HG03354 (cell line): ENCODE results near the gene TRPM3.
A peak's percentile ranks its signal among the peaks of the same experiment; 100 is the strongest.
"Not testable (repeated sequence)": the region's sequence is repeated elsewhere in the genome, so short reads cannot be mapped to it uniquely, and the experiment has no call there.

Experiments used
- ATAC-seq: cut with Tn5 transposase; IDR thresholded peaks from one replicate; pipeline ENCODE4 v1.9.1; 2021; ENCODE audit warnings: mild to moderate bottlenecking; ENCODE audit not compliant: unreplicated experiment, poor library complexity, severe bottlenecking

TRPM3 gene

DNA sequence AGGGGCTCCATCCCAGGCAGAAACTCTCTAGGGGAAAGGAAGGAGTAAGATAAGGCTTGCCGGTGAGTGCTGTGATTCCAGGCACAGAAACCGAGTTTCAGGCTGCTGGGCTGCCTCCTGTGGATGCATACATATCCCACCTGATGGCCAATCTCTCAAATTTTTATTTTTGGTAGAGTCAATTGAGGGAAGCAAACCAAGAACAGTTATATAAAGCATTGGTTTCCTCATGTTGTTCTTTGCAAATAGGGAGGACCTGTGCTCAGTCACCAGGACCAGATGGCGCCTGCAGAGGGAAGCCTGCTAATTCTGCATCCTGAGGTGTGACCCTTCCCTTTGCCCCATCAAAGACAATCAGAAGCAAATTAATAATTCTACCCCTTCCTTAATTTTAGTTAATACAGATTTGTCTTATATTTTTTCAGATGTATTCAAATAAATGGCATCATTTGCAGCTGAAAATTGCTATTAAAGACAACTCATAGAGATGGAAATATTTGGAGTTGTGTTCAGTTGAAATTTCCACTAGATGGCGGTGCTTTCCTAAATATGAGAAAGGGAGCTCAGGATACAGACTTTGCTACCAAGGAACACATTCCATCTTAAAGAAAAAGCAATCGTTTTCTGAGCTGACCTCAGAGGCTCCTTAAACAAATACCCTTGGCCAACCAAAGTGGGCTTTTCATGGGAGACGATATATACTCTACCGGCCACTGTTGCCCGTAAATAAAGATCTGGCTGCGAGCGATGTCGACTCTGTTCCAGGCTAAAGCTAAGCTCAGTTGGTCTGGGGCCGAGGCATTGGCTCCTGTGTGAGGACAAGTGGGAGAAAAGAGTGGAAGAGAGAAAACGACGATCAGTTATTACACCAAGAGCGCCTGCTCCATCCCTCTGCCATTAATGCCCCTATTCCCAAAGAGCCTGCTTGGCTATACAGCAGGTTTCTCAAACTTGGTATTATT, 481.3 kb downstream of the TRPM3 start:
- no peak for ATAC-seq

DNA sequence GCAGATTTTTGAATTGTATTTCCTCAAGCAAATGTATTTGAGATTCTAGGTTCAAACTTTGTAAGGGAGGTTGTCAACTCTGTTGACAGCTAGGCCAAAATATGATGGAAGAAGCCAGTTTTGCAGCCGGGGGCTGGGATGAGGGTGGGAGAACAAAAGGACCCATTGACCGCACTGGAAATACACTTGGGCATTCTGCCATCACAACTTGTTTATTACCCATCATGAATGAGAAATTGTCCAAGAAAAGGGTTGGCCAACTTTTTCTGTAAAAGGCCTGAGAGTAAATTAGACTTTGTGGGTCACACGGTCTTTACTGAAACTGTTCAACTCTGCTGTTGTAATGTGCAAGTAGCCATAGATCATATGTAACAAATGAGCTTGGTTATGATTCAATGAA, 485.6 kb downstream of the TRPM3 start:
- no peak for ATAC-seq

DNA sequence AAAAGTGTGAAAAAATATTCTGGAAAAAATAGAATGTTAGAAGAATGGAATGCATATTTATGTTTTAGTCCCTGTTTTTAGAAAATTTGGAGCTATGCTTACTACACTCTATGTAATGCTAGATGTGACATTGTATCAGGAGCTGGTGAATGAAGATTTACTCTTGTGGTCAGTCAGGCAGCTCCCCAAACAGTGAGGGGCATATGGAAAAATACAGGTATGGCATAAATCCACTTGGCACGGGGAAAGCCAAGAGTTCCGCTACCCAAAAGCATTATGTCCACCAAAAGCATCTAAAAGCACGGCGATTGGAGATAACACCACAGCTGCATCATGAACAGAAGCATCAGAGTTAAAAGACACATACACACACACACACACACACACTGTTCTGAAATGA, 486.7 kb downstream of the TRPM3 start:
- no peak for ATAC-seq

DNA sequence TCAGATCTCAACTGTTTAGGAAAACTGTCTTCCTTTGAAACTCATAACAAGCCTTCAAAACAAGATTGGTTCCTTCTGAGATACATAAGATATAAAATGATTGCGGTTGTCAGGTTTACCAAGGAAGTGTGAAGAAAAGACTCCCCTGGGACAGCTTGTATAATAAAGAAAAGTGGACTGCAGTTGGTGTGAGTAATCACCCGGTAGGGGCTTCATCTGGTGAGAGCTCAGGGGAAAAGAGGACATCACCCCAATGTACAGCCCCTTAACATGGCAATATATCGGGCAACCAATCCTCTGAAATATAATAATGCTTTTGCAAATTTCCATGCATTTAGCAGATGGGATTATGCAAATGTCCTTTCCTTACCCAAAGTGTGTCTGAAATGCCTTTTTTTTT, 490.4 kb downstream of the TRPM3 start:
- ATAC-seq: no peak

DNA sequence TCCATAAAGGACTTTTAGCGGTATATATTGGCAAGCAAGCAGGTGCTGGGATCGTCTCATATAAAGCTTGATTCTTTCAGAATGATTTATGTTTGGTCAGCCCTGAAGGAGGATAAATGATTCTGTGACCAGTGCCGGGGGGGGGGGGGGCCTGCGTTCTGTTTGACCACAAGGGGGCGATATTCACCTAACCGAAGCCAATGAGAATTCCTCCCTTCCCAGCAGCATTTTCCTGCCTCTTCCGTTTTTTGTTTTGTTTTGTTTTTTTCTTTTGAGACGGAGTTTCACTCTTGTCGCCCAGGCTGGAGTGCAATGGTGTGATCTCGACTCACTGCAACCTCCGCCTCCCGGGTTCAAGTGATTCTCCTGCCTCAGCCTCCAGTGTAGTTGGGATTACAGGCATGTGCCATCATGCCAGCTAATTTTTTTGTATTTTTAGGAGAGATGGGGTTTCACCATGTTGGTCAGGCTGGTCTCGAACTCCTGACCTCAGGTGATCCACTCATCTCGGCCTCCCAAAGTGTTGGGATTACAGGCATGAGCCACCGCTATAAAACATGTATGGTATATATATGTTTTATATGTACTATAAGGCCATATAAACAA, 492.2 kb downstream of the TRPM3 start:
- not testable (repeated sequence) for ATAC-seq

DNA sequence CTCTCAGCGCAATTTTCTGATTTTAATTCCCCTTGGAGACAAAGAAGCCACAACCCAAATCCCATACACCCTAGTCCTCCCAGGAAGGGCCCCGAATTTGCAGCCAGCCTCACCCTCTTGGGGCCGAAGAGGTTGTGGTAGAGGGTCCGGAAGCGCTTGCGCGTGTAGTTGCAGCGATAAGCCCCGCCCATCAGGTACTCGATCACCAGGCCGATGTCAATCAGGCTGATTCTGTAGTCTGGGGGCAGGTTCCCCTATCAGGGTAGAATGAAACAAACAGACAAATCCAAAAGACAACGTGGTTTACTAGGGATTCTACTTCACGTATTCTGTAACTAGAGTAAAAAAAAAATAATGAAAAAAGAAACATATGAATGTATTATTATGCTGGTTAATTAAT, 496.3 kb downstream of the TRPM3 start:
- peak; percentile 50 for ATAC-seq

DNA sequence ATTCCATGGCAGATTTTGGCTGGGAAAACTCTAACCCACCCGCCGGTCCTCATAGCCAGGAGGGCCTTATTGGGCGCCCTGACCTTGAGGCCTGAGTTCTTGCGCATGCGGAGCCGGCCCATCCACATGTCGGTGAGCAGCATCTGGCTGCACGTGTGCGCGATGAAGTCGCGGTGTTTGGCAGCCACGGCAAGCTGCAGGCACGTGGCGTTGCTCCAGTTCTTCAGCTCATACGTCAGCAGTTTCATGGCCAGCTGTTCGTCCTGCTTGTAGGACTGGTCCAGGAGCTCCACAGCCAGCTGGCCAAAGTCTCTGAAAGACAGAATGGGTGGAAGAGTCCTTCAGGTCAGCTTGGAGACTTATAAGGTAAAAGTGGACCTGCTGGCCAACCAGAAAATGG, 502.6 kb downstream of the TRPM3 start:
- no peak for ATAC-seq

DNA sequence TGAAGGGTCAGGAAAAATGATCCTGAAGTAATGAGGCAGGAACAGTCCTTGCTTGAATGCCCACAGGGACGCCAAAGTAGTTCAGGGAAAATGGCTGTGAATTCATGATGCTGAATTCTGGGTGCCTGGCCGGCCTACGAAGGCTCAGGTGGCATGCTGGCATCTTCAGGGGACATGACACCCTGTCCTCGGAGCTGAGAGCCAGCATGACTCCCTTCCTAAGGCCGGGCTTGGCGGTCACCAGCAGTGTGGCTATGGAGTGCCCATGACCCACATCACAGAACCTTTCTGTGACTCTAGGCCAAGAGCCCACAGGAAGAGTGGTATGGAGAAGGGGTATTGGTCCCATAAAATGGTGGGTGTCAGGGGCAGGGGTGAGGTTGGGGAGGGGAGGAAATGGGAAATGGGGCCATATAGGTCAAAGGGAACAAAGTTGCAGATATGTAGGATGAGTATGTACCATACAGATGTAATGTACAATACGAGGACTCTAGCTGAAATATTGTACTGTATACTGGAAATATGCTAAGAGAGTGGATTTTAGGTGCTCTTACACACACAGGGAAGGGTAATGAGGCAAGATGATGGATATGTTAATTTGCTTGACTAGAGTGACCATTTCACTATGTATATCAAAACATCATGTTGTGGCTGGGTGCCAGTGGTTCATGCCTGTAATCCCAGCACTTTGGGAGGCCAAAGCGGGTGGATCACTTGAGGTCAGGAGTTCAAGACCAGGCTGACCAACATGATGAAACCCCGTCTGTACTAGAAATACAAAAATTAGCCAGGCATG, 504.2 kb downstream of the TRPM3 start:
- ATAC-seq: no peak

DNA sequence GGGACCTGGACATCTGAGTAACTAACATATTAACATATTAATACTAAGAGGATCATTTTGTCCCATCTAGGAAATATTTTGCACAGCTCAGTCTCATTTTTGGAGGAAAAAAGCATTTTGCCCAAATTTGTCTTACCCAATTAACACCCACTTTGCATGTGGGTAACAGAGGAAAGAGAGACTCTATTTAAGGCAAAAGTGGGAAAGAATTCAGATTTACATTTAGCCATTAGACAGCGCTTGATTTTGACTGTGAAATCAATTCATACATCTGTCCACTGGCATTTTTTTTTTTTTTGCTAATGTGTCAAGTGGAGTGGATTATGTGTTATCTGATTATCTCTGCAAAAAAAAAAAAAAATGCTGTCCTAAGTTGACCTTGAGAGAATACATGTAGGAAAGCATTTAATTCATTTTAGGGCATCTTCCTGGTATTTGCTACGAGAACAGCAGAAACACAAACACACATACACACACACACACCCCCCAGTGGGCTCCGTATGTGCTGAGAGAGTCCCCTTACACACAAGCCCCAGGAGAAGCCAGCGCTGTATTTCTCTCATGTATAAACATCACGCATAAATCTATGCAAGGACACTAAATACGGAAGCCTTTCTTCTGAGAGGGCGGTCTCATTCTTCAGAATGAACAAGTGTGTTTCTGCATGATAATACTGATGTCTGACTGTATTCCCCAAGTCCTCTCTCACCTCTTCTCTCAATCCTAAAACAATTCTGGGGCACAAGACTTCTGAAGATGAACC, 505.0 kb downstream of the TRPM3 start:
- no peak for ATAC-seq

DNA sequence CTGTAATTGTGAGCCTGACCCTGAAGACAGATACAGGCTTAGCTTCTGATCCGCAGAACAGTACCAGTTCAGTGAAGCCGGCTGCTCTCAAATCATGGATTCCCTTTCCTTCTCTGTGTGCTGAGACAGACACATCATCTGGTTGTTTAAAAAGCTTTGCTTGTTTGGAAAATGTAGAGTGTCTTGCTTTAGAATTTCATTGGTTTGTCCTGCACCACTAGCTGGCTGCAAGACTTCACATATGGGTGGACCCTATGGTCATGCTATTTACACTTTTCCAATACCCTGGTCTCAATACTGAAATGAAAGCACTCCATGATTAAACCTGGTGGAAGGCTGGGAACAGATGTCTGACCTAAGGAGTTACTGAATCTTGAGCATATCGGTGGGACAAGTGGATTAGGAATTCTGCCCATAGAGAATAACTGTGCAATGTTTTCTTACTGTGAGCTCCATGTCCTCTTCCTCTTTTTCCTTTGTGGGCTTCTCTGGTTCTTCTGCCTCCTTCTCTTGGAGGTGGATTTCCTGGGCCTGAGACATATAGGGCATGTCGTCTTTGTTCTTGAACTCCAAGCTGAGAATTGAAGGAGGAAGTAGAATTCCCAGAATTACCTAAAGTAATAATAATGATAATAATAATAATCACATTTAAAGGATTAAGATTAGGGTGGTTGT, 505.8 kb downstream of the TRPM3 start:
- ATAC-seq: no peak

DNA sequence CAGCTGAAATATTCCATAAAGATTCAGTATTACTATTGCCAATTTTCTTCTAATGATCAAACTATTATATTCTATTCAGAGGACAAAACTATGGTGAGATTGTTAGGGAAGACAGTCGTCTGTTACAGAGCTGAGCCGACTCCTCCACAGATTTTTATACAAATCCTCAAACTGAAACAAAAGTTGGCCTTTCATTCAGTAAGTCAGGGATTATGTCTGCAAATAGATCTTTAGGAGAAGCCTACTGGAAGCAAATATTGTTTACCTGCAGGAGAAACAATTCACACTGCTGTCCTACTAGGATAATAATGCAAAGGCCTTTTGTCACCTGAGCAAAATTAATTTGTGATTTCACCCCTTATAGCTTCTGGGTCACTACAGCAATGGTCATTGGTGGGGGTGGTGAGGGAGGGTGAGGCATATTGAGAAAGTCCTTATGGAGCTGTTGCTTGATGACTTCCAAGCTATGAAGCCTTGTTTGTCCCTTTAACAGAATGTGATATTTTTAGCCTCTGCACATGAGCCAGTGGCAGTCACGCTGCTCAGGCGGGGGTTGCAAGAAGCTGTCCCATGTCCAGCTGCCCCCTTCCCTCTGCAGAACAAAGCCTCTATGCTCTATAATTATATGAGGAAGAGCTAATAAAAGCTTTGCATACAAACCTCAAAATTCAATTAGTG, 506.5 kb downstream of the TRPM3 start:
- ATAC-seq: no peak

DNA sequence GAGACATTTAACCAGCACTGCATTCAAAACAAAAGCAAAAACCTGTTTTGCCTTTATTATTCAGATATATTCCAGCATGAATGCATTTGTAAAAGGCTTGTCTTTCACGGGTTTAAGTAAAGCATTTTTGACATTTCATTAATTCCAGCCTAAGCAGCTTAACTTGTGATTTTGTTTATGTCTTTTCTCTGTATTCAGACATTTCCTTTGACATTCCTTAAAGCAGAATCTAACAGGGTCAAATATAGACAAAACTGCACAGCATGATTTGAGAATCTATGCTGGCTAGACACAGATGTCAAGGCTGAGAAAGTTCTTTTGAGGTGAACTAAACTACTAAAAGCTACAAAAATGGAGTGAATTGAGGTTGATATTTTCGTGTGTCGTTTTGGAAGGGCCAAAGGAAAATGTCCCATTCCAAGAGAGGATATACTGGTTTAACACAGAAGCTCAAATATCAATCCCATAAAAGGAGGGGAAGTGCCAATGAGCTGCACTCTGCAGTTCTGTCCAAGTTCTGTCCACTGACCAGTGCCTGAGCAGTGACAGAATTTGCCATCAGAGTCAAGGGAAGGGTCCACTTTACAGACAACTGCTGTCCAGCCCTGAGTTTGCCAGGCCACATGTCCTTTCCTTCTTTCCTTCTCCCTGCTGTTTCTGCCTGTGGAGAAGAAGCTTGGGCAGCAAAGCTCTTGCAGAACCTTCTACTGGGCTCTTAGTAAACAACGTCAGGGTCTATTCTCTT, 508.2 kb downstream of the TRPM3 start:
- ATAC-seq: no peak

DNA sequence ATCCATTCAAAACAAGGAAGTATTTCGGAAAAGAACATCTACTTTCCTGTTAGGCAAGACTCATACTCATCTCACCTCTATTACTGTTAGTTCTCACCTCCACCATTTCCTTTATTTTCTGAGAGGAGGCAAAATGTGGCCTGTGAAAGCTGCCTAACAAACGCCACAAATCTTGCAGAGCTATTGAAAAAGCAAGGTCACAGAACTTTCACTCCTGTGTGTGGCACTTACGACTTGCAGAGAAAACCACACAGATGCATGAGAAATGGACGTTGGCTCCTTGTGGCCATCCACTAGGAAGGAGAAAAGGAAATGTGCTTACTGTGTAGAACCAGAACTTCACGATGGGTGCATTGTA, 511.2 kb downstream of the TRPM3 start:
- no peak for ATAC-seq

DNA sequence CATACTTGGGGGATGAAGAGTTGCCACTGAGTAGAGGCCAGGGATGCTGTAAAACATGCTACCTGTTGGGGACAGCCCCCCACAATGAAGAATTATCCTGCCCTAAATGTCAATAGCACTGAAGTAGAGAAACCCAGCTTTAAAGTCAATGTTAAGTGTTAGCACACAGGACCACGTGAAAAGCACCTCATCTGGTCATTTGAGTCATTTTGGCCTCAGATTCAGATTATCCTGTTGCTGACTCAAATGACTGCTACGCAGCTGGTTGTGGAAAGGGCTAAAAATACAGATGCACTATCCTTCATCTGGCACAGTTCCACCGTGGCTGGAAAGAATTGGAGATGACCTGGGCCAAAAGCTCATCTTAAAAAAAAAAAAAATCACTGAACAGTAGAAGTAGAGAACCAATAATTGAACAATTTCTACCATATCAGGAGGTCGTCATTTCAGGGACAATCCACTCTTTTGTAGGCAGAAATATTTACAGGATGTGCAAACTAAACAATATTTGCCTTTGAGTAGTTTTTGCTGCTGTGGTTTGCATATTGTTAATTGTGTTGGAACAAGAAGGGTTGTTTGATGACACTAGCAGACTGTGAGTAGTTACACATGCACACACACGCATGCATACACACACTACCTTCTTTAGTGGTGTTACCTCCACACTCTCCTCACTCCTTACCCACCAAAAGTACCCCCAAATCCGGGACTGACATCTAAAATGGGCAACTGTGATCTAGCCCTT, 511.7 kb downstream of the TRPM3 start:
- no peak for ATAC-seq

DNA sequence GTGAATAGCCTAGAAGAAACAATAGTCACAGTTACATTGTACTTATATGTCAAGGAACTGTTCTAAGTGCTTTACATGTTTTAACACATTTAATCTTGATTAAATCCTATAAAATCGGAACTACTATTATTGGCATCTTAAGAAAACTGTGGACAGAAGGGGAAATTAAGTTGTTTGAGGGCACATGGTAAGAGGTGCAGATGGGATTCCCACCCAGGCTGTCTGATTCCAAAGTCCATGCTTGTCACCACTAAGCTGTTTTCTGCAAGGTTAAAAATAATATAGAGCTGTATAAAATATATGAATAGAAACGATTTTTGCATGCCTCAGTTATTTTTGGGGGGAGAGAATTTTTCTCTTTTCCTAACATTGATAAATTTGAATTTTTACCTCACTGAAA, 512.4 kb downstream of the TRPM3 start:
- no peak for ATAC-seq

DNA sequence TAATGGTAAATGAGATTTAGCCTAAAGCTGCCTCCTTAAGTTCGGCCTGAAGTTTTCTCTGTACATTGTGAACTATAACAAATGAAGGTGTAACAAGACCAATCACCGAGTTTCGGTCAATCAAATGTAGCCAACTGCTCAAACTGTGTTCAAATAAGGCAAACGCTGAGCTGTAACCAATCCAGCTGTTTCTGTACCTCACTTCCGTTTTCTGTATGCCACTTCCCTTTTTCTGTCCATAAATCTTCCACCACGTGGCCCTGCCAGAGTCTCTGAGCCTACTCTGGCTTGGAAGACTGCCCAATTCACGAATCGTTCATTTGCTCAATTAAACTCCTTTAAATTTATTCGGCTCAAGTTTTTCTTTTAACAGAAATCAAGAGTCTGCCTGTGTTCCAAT, 513.5 kb downstream of the TRPM3 start:
- ATAC-seq: peak; percentile 76

DNA sequence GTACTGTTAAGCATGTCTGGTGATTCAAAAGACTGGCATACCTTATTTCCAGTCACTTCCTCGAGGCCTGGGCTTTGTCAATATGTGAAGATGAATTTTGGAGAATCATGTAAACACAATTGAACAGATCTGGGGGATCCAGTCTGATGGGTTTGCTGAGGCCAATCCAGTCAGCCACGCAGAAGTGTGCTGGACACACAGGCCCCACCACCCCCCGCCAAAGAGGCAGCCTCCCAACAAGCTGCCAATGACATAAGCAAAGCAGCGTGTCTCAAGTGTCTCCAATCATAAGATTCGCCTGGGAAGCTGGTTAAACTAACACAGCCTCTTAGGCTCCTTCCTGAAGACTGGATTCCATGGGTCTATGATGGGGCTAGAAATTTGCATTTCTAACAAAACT, 514.1 kb downstream of the TRPM3 start:
- no peak for ATAC-seq

DNA sequence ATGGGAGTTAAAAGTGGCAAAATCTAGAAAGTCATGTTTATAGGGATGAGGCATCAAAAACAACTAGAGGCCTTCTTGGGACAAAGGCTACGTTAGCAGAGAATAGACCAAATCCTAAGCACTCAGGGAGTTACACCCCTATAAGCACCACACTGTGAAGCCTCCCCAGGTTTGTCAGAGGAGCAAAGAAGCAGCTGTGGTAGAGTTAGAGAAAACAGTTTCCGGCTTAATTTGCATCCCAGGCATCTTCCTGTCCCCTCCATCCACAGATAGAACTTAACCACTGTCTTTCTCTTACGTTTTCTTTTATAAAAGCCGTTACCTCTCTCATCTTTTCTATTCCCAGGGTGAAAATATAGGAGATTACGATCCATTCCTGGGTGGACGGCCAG, 518.4 kb downstream of the TRPM3 start:
- no peak for ATAC-seq
